Neural cell (in vitro differentiated cells): ENCODE measurements around the gene MAPK7. TPM values are rescaled to one million over a fixed set of nuclear protein-coding genes. Genes with fewer than 3 reads are reported as not detected.

Experiments
- H2AFZ ChIP-seq: fragments of 200-600, 300-800 bp; sonication (generic), shearing (Covaris generic); 2 replicates; pipeline ENCODE4 v1.6.0; 2014; ENCODE audit warnings: low read depth, mild to moderate bottlenecking, antibody characterized with exemption, low read length, moderate library complexity
- H3F3A ChIP-seq: fragments of 200-600 bp; shearing (Covaris generic); 2 replicates; pipeline ENCODE4 v1.6.1; 2016; ENCODE audit warnings: mild to moderate bottlenecking, moderate library complexity, mixed read lengths, antibody characterized with exemption, low read length; ENCODE audit not compliant: insufficient read depth, poor library complexity, severe bottlenecking
- H3K27ac ChIP-seq: fragments of 200-600, 300-800 bp; sonication (generic), shearing (Covaris generic); 2 replicates; pipeline ENCODE4 v1.5.1; 2014; ENCODE audit warnings: mild to moderate bottlenecking, low read length, moderate library complexity
- H3K27me3 ChIP-seq: fragments of 300-800, 200-600 bp; sonication (generic), shearing (Covaris generic); 2 replicates; pipeline ENCODE4 v1.6.0; 2014; ENCODE audit warnings: mild to moderate bottlenecking, low read depth, low read length, moderate library complexity; ENCODE audit not compliant: insufficient read depth
- H3K36me3 ChIP-seq: fragments of 300-800, 200-600 bp; sonication (generic), shearing (Covaris generic); 2 replicates; pipeline ENCODE4 v1.5.1; 2014; ENCODE audit warnings: mild to moderate bottlenecking, antibody characterized with exemption, low read length, moderate library complexity; ENCODE audit not compliant: insufficient read depth
- H3K4me2 ChIP-seq: fragments of 300-800, 200-600 bp; sonication (generic), shearing (Covaris generic); 2 replicates; pipeline ENCODE4 v1.6.0; 2014; ENCODE audit warnings: mild to moderate bottlenecking, low read length
- H3K4me3 ChIP-seq: fragments of 300-800, 200-600 bp; sonication (generic), shearing (Covaris generic); 2 replicates; pipeline ENCODE4 v1.5.1; 2014; ENCODE audit warnings: mild to moderate bottlenecking, low read length, moderate library complexity
- H3K79me2 ChIP-seq: fragments of 200-600 bp; shearing (Covaris generic); replicated peaks from 2 replicates; pipeline ENCODE4 v1.6.0; 2014; ENCODE audit warnings: mild to moderate bottlenecking, low read length, moderate library complexity; ENCODE audit not compliant: insufficient read depth
- H3K9ac ChIP-seq: fragments of 300-800, 200-600 bp; sonication (generic), shearing (Covaris generic); 2 replicates; pipeline ENCODE4 v1.6.1; 2016; ENCODE audit warnings: mild to moderate bottlenecking, low read length, mixed read lengths
- H3K9me2 ChIP-seq: fragments of 200-600 bp; shearing (Covaris generic); 2 replicates; pipeline ENCODE4 v1.6.1; 2016; ENCODE audit warnings: mild to moderate bottlenecking, low read length, mixed read lengths; ENCODE audit not compliant: insufficient read depth
- H3K9me3 ChIP-seq: fragments of 200-600, 300-800 bp; sonication (generic), shearing (Covaris generic); 2 replicates; pipeline ENCODE4 v1.6.1; 2016; ENCODE audit warnings: mild to moderate bottlenecking, mixed run types, low read length, moderate library complexity, mixed read lengths
- H4K20me1 ChIP-seq: fragments of 200-600 bp; shearing (Covaris generic); 2 replicates; pipeline ENCODE4 v1.6.1; 2016; ENCODE audit warnings: mild to moderate bottlenecking, mixed run types; ENCODE audit not compliant: insufficient read depth
- CTCF ChIP-seq: fragments of 450-650 bp; IDR thresholded peaks from 2 replicates; pipeline ENCODE4 v1.5.1; 2014; ENCODE audit warnings: antibody characterized with exemption, mild to moderate bottlenecking, moderate library complexity; ENCODE audit not compliant: poor library complexity, severe bottlenecking
- EP300 ChIP-seq: fragments of 450-650 bp; conservative IDR thresholded peaks from 2 replicates; pipeline ENCODE4 v1.6.1; 2014; ENCODE audit warnings: antibody characterized with exemption, mild to moderate bottlenecking, moderate library complexity; ENCODE audit not compliant: poor library complexity, severe bottlenecking
- EZH2 ChIP-seq: fragments of 200-600, 300-800 bp; shearing (Covaris generic), sonication (generic); IDR thresholded peaks from 2 replicates; pipeline ENCODE4 v1.6.1; 2014; ENCODE audit warnings: antibody characterized with exemption, low read length, borderline replicate concordance, mild to moderate bottlenecking; ENCODE audit not compliant: insufficient read depth, poor library complexity, severe bottlenecking
- MXI1 ChIP-seq: fragments of 450-650 bp; conservative IDR thresholded peaks from 2 replicates; pipeline ENCODE4 v1.6.1; 2014; ENCODE audit warnings: antibody characterized with exemption, mild to moderate bottlenecking; ENCODE audit not compliant: poor library complexity, severe bottlenecking
- POLR2AphosphoS5 ChIP-seq: IDR thresholded peaks from 2 replicates; pipeline ENCODE4 v1.6.1; 2012
- RAD21 ChIP-seq: fragments of 450-650 bp; conservative IDR thresholded peaks from 2 replicates; pipeline ENCODE4 v1.6.1; 2014; ENCODE audit warnings: antibody characterized with exemption, mild to moderate bottlenecking, moderate library complexity
- REST ChIP-seq: IDR thresholded peaks from 2 replicates; pipeline ENCODE4 v1.6.1; 2012; ENCODE audit warnings: borderline replicate concordance
- SMC3 ChIP-seq: fragments of 450-650 bp; conservative IDR thresholded peaks from 2 replicates; pipeline ENCODE4 v1.6.1; 2014; ENCODE audit warnings: antibody characterized with exemption, mild to moderate bottlenecking, moderate library complexity; ENCODE audit not compliant: poor library complexity
- TAF1 ChIP-seq: IDR thresholded peaks from 2 replicates; pipeline ENCODE4 v1.6.1; 2012; ENCODE audit warnings: low read depth
- polyA plus RNA-seq: library from polyadenylated mRNA; depleted of rRNA; stranded (reverse); fragments of >200 nt; gene quantifications from 2 replicates; pipeline ENCODE4 v1.2.3, GENCODE V29; 2014

The MAPK7 gene
- polyA plus RNA-seq, 1 donor from 2014 or later = 18.8 TPM

- Histone ChIP-seq H3F3A (no peaks in the 10 kb centered on the region), H3K4me2 (no peak overlapping the region), H3K27me3 (no peaks in the 10 kb centered on the region), H3K9ac (no peak overlapping the region), H4K20me1 (no peaks in the 10 kb centered on the region), H3K27ac (no peak overlapping the region), H2AFZ (no peak overlapping the region), H3K9me2 (no peaks in the 10 kb centered on the region), H3K79me2 (peaks cover 7% of the 10 kb centered on the region), H3K4me3 (no peak overlapping the region), H3K36me3 (peaks cover 2% of the 10 kb centered on the region), H3K9me3 (no peaks in the 10 kb centered on the region)
- TF ChIP-seq SMC3 (no peak), POLR2AphosphoS5 (no peak), TAF1 (no peak), EZH2 (no peak), EP300 (no peak), REST (no peak), MXI1 (no peak), CTCF (no peak), RAD21 (no peak)
Measured at GRCh38 chr17:19364699-19365498, 13.4 kb upstream of the MAPK7 start.

- Histone ChIP-seq H3K9me3 (no peaks in the 10 kb centered on the region), H3F3A (no peaks in the 10 kb centered on the region), H3K79me2 (peaks cover 7% of the 10 kb centered on the region), H3K9me2 (no peaks in the 10 kb centered on the region), H3K27me3 (no peaks in the 10 kb centered on the region), H4K20me1 (no peaks in the 10 kb centered on the region), H3K27ac (no peak overlapping the region), H2AFZ (no peak overlapping the region), H3K4me3 (no peak overlapping the region), H3K36me3 (no peaks in the 10 kb centered on the region), H3K9ac (no peak overlapping the region), H3K4me2 (no peak overlapping the region)
- TF ChIP-seq REST (no peak), EZH2 (no peak)
Measured at GRCh38 chr17:19365499-19365817, 12.8 kb upstream of the MAPK7 start.
